GM23338 (cell line): Measurements from ENCODE around the gene UQCR11. TPM values are rescaled to one million over a fixed set of nuclear protein-coding genes. Genes with fewer than 3 reads are reported as not detected.

Experiments
- ATAC-seq: fragments of 200-7000 bp; cut with Tn5 transposase; 3 replicates; pipeline ENCODE4 v1.9.1; 2020
- DNase-seq: peaks from one replicate; pipeline ENCODE4 v3.0.0-alpha.2; 2015; ENCODE audit warnings: low spot score
- H2AFZ ChIP-seq: fragments of 200-600 bp; sonication (generic); 2 replicates; pipeline ENCODE4 v1.8.0; 2016; ENCODE audit warnings: antibody characterized with exemption, mild to moderate bottlenecking, moderate library complexity
- H3F3A ChIP-seq: fragments of 200-600 bp; sonication (generic); replicated peaks from 2 replicates; pipeline ENCODE4 v1.8.0; 2017; ENCODE audit warnings: antibody characterized with exemption, mixed run types, low read depth
- H3K27ac ChIP-seq: fragments of 200-600 bp; sonication (generic); 2 replicates; pipeline ENCODE4 v1.6.1; 2016; ENCODE audit warnings: low read depth
- H3K27me3 ChIP-seq: fragments of 200-600 bp; sonication (generic); 2 replicates; pipeline ENCODE4 v1.8.0; 2016; ENCODE audit warnings: mild to moderate bottlenecking, mixed run types, moderate library complexity; ENCODE audit not compliant: insufficient read depth
- H3K36me3 ChIP-seq: fragments of 200-600 bp; sonication (generic); 2 replicates; pipeline ENCODE4 v1.8.0; 2016; ENCODE audit warnings: mild to moderate bottlenecking; ENCODE audit not compliant: insufficient read depth
- H3K4me1 ChIP-seq: fragments of 200-600 bp; sonication (generic); 2 replicates; pipeline ENCODE4 v1.8.0; 2016; ENCODE audit warnings: mild to moderate bottlenecking, moderate library complexity; ENCODE audit not compliant: insufficient read depth
- H3K4me2 ChIP-seq: fragments of 200-600 bp; sonication (generic); 2 replicates; pipeline ENCODE4 v1.7.1; 2017; ENCODE audit warnings: mixed run types
- H3K4me3 ChIP-seq: fragments of 200-600 bp; sonication (generic); 2 replicates; pipeline ENCODE4 v1.6.1; 2016; ENCODE audit warnings: mixed run types
- H3K79me2 ChIP-seq: fragments of 200-600 bp; sonication (generic); replicated peaks from 2 replicates; pipeline ENCODE4 v1.8.0; 2017; ENCODE audit warnings: mild to moderate bottlenecking; ENCODE audit not compliant: insufficient read depth
- H3K9me2 ChIP-seq: fragments of 200-600 bp; sonication (generic); 2 replicates; pipeline ENCODE4 v1.8.0; 2017; ENCODE audit not compliant: insufficient read depth
- H4K20me1 ChIP-seq: fragments of 200-600 bp; sonication (generic); replicated peaks from 2 replicates; pipeline ENCODE4 v1.8.0; 2017; ENCODE audit warnings: mild to moderate bottlenecking; ENCODE audit not compliant: insufficient read depth
- H3K27ac Mint-ChIP-seq: 2 replicates; pipeline ENCODE4 v1.8.0; 2020; ENCODE audit warnings: inconsistent platforms, mild to moderate bottlenecking, moderate library complexity, mixed read lengths
- H3K27me3 Mint-ChIP-seq: 3 replicates; pipeline ENCODE4 v1.8.0; 2022; ENCODE audit warnings: low read depth, mild to moderate bottlenecking, moderate library complexity, mixed read lengths, inconsistent platforms; ENCODE audit not compliant: insufficient read depth, poor library complexity
- H3K36me3 Mint-ChIP-seq: 3 replicates; pipeline ENCODE4 v1.8.0; 2021; ENCODE audit warnings: low read depth, mild to moderate bottlenecking, inconsistent platforms, moderate library complexity, mixed read lengths
- H3K4me1 Mint-ChIP-seq: 3 replicates; pipeline ENCODE4 v1.8.0; 2020; ENCODE audit warnings: mild to moderate bottlenecking, inconsistent platforms, mixed read lengths
- H3K4me3 Mint-ChIP-seq: 3 replicates; pipeline ENCODE4 v1.8.0; 2021; ENCODE audit warnings: moderate library complexity, mild to moderate bottlenecking, inconsistent platforms, mixed read lengths
- H3K9me3 Mint-ChIP-seq: 3 replicates; pipeline ENCODE4 v1.8.0; 2020; ENCODE audit warnings: moderate library complexity, mild to moderate bottlenecking, inconsistent platforms, mixed read lengths
- CREB1 ChIP-seq: fragments of 250-450 bp; sonication (Bioruptor Pico); IDR thresholded peaks from 2 replicates; pipeline ENCODE4 v1.5.0; 2020; ENCODE audit warnings: low read depth, mild to moderate bottlenecking, moderate library complexity
- EZH2 ChIP-seq: fragments of 200-600 bp; sonication (generic); IDR thresholded peaks from one replicate; pipeline ENCODE4 v1.8.0; 2017; ENCODE audit warnings: antibody characterized with exemption, mild to moderate bottlenecking, low read depth; ENCODE audit not compliant: unreplicated experiment
- EZH2phosphoT487 ChIP-seq: fragments of 200-600 bp; sonication (generic); IDR thresholded peaks from one replicate; pipeline ENCODE4 v1.8.1; 2018; ENCODE audit warnings: antibody characterized with exemption; ENCODE audit not compliant: unreplicated experiment
- NANOG ChIP-seq: IDR thresholded peaks from 2 replicates; pipeline ENCODE4 v1.6.1; 2016; ENCODE audit warnings: antibody characterized with exemption, borderline replicate concordance
- ZNF114 ChIP-seq: fragments of 250-450 bp; sonication (Bioruptor Pico); IDR thresholded peaks from 2 replicates; pipeline ENCODE4 v1.5.0; 2020; ENCODE audit warnings: mild to moderate bottlenecking, moderate library complexity
- ZNF331 ChIP-seq: fragments of 250-450 bp; sonication (Bioruptor Pico); IDR thresholded peaks from 2 replicates; pipeline ENCODE4 v1.5.0; 2020; ENCODE audit warnings: low read depth, mild to moderate bottlenecking, moderate library complexity
- polyA plus RNA-seq: library from polyadenylated mRNA; unstranded; fragments of >200 nt; fragmentation: Nextera tagmentation; extraction: Ambion mirVana; gene quantifications from 2 replicates; pipeline ENCODE4 v1.2.1, GENCODE V29; 2016
- total RNA-seq: library from RNA; depleted of rRNA; stranded (reverse); fragments of >200 nt; shearing (Covaris generic); gene quantifications from 2 replicates; pipeline ENCODE4 v1.2.3, GENCODE V29; 2014
- TF ChIP-seq, protein P1 (sequence below): IDR thresholded peaks from 2 replicates; pipeline ENCODE4 v1.6.1; 2016; ENCODE audit warnings: antibody characterized with exemption
- TF ChIP-seq, protein P2 (sequence below), 2 experiments: fragments of 200-600 bp in 1 of 2; sonication (generic) in 1 of 2; conservative IDR thresholded peaks; 2 replicates each; pipeline versions ENCODE4 v1.5.1 to v1.6.1; 2016 to 2017; ENCODE audit warnings: antibody characterized with exemption in 2 of 2, low read depth in 2 of 2, mild to moderate bottlenecking in 2 of 2, moderate library complexity in 1 of 2
- TF ChIP-seq, protein P3 (sequence below): fragments of 250-450 bp; sonication (Bioruptor Pico); IDR thresholded peaks from 2 replicates; pipeline ENCODE4 v1.5.0; 2020; ENCODE audit warnings: mild to moderate bottlenecking, moderate library complexity
- TF ChIP-seq, protein P4 (sequence below): IDR thresholded peaks from one replicate; pipeline ENCODE4 v1.6.1; 2018; ENCODE audit warnings: antibody characterized with exemption; ENCODE audit not compliant: unreplicated experiment

The UQCR11 gene
- total and polyA plus RNA-seq, 2 experiments from 2014 or later = 46.4 to 413 TPM

DNA sequence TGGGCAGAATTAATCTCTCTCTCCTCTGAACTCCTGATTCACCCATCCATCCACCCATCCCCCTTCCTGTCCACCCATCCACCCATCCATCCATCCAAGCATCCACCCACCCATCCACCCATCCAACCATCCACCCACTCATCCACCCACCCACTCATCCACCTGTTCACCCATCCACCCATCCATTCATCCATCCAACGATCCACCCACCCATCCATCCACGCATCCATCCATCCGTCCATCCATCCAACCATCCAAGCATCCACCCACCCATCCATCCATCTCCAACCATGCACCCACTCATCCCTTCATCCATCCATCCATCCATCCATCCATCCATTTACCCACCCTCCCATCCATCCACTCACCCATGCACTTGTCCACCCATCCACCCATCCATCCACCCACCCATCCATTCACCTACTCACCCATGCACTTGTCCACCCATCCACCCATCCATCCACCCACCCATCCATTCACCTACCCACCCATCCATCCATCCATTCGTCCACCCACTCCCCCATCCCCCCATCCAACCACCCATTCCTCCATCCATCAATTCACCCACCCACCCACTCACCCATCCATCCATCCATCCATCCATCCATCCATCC is 55.8 kb downstream of the UQCR11 start:
- Mint-ChIP-seq H3K27me3 (peaks cover 22% of the 10 kb centered on the region), H3K4me3 (no peak overlapping the region), H3K27ac (no peak overlapping the region), H3K4me1 (no peaks in the 10 kb centered on the region), H3K36me3 (no peaks in the 10 kb centered on the region), H3K9me3 (peaks cover 3% of the 10 kb centered on the region; the same call in 2 of the 3 replicates)
- TF ChIP-seq EZH2 (no peak), NANOG (no peak), EZH2phosphoT487 (no peak), ZNF114 (CRISPR knock-in tag) (no peak), ZNF331 (no peak), CREB1 (CRISPR knock-in tag) (no peak)
- TF ChIP-seq, protein P1, sequence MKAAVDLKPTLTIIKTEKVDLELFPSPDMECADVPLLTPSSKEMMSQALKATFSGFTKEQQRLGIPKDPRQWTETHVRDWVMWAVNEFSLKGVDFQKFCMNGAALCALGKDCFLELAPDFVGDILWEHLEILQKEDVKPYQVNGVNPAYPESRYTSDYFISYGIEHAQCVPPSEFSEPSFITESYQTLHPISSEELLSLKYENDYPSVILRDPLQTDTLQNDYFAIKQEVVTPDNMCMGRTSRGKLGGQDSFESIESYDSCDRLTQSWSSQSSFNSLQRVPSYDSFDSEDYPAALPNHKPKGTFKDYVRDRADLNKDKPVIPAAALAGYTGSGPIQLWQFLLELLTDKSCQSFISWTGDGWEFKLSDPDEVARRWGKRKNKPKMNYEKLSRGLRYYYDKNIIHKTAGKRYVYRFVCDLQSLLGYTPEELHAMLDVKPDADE = no peak
- TF ChIP-seq, protein P2, sequence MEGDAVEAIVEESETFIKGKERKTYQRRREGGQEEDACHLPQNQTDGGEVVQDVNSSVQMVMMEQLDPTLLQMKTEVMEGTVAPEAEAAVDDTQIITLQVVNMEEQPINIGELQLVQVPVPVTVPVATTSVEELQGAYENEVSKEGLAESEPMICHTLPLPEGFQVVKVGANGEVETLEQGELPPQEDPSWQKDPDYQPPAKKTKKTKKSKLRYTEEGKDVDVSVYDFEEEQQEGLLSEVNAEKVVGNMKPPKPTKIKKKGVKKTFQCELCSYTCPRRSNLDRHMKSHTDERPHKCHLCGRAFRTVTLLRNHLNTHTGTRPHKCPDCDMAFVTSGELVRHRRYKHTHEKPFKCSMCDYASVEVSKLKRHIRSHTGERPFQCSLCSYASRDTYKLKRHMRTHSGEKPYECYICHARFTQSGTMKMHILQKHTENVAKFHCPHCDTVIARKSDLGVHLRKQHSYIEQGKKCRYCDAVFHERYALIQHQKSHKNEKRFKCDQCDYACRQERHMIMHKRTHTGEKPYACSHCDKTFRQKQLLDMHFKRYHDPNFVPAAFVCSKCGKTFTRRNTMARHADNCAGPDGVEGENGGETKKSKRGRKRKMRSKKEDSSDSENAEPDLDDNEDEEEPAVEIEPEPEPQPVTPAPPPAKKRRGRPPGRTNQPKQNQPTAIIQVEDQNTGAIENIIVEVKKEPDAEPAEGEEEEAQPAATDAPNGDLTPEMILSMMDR (conservative IDR thresholded peaks at IDR 0.05; ENCODE audit: low read depth in 2 of 2) = no peak
- TF ChIP-seq, protein P3, sequence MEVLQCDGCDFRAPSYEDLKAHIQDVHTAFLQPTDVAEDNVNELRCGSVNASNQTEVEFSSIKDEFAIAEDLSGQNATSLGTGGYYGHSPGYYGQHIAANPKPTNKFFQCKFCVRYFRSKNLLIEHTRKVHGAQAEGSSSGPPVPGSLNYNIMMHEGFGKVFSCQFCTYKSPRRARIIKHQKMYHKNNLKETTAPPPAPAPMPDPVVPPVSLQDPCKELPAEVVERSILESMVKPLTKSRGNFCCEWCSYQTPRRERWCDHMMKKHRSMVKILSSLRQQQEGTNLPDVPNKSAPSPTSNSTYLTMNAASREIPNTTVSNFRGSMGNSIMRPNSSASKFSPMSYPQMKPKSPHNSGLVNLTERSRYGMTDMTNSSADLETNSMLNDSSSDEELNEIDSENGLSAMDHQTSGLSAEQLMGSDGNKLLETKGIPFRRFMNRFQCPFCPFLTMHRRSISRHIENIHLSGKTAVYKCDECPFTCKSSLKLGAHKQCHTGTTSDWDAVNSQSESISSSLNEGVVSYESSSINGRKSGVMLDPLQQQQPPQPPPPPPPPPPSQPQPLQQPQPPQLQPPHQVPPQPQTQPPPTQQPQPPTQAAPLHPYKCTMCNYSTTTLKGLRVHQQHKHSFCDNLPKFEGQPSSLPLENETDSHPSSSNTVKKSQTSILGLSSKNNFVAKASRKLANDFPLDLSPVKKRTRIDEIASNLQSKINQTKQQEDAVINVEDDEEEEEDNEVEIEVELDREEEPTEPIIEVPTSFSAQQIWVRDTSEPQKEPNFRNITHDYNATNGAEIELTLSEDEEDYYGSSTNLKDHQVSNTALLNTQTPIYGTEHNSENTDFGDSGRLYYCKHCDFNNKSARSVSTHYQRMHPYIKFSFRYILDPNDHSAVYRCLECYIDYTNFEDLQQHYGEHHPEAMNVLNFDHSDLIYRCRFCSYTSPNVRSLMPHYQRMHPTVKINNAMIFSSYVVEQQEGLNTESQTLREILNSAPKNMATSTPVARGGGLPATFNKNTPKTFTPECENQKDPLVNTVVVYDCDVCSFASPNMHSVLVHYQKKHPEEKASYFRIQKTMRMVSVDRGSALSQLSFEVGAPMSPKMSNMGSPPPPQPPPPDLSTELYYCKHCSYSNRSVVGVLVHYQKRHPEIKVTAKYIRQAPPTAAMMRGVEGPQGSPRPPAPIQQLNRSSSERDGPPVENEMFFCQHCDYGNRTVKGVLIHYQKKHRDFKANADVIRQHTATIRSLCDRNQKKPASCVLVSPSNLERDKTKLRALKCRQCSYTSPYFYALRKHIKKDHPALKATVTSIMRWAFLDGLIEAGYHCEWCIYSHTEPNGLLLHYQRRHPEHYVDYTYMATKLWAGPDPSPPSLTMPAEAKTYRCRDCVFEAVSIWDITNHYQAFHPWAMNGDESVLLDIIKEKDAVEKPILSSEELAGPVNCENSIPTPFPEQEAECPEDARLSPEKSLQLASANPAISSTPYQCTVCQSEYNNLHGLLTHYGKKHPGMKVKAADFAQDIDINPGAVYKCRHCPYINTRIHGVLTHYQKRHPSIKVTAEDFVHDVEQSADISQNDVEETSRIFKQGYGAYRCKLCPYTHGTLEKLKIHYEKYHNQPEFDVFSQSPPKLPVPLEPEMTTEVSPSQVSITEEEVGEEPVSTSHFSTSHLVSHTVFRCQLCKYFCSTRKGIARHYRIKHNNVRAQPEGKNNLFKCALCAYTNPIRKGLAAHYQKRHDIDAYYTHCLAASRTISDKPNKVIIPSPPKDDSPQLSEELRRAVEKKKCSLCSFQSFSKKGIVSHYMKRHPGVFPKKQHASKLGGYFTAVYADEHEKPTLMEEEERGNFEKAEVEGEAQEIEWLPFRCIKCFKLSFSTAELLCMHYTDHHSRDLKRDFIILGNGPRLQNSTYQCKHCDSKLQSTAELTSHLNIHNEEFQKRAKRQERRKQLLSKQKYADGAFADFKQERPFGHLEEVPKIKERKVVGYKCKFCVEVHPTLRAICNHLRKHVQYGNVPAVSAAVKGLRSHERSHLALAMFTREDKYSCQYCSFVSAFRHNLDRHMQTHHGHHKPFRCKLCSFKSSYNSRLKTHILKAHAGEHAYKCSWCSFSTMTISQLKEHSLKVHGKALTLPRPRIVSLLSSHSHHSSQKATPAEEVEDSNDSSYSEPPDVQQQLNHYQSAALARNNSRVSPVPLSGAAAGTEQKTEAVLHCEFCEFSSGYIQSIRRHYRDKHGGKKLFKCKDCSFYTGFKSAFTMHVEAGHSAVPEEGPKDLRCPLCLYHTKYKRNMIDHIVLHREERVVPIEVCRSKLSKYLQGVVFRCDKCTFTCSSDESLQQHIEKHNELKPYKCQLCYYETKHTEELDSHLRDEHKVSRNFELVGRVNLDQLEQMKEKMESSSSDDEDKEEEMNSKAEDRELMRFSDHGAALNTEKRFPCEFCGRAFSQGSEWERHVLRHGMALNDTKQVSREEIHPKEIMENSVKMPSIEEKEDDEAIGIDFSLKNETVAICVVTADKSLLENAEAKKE (CRISPR knock-in tag) = no peak
- TF ChIP-seq, protein P4, sequence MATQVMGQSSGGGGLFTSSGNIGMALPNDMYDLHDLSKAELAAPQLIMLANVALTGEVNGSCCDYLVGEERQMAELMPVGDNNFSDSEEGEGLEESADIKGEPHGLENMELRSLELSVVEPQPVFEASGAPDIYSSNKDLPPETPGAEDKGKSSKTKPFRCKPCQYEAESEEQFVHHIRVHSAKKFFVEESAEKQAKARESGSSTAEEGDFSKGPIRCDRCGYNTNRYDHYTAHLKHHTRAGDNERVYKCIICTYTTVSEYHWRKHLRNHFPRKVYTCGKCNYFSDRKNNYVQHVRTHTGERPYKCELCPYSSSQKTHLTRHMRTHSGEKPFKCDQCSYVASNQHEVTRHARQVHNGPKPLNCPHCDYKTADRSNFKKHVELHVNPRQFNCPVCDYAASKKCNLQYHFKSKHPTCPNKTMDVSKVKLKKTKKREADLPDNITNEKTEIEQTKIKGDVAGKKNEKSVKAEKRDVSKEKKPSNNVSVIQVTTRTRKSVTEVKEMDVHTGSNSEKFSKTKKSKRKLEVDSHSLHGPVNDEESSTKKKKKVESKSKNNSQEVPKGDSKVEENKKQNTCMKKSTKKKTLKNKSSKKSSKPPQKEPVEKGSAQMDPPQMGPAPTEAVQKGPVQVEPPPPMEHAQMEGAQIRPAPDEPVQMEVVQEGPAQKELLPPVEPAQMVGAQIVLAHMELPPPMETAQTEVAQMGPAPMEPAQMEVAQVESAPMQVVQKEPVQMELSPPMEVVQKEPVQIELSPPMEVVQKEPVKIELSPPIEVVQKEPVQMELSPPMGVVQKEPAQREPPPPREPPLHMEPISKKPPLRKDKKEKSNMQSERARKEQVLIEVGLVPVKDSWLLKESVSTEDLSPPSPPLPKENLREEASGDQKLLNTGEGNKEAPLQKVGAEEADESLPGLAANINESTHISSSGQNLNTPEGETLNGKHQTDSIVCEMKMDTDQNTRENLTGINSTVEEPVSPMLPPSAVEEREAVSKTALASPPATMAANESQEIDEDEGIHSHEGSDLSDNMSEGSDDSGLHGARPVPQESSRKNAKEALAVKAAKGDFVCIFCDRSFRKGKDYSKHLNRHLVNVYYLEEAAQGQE = no peak
- Histone ChIP-seq H3K27ac (no peak overlapping the region), H3F3A (peaks cover 5% of the 10 kb centered on the region; the same call in 1 of the 2 replicates), H3K36me3 (no peaks in the 10 kb centered on the region), H3K9me2 (no peaks in the 10 kb centered on the region), H3K4me3 (no peak overlapping the region), H4K20me1 (no peaks in the 10 kb centered on the region; the same call in 1 of the 2 replicates), H3K27me3 (no peaks in the 10 kb centered on the region), H2AFZ (no peak overlapping the region), H3K79me2 (no peaks in the 10 kb centered on the region), H3K4me1 (no peaks in the 10 kb centered on the region; the same call in 1 of the 2 replicates), H3K4me2 (no peak overlapping the region)
- no peak for DNase-seq
- no peak for ATAC-seq
